ENCODE results near the gene MAPRE2.

- TF ChIP-seq EZH2 (IDR thresholded peaks at IDR 0.05; ENCODE audit: low read length, unreplicated experiment) (no peak), EZH2phosphoT487 (IDR thresholded peaks at IDR 0.05; ENCODE audit: borderline replicate concordance, low read length) (no peak)
- TF ChIP-seq, protein P1, sequence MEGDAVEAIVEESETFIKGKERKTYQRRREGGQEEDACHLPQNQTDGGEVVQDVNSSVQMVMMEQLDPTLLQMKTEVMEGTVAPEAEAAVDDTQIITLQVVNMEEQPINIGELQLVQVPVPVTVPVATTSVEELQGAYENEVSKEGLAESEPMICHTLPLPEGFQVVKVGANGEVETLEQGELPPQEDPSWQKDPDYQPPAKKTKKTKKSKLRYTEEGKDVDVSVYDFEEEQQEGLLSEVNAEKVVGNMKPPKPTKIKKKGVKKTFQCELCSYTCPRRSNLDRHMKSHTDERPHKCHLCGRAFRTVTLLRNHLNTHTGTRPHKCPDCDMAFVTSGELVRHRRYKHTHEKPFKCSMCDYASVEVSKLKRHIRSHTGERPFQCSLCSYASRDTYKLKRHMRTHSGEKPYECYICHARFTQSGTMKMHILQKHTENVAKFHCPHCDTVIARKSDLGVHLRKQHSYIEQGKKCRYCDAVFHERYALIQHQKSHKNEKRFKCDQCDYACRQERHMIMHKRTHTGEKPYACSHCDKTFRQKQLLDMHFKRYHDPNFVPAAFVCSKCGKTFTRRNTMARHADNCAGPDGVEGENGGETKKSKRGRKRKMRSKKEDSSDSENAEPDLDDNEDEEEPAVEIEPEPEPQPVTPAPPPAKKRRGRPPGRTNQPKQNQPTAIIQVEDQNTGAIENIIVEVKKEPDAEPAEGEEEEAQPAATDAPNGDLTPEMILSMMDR (conservative IDR thresholded peaks at IDR 0.05; ENCODE audit: low read depth, low read length) = no peak
Measured at GRCh38 chr18:35144698-35145097, 103.5 kb downstream of the MAPRE2 start.
